Measurements from ENCODE around the gene GRIK1. TPM values are rescaled to one million over a fixed set of nuclear protein-coding genes. Genes with fewer than 3 reads are reported as not detected.

The GRIK1 gene
- total RNA-seq, 1 experiment from 2014 or later: 0.09 TPM

DNA sequence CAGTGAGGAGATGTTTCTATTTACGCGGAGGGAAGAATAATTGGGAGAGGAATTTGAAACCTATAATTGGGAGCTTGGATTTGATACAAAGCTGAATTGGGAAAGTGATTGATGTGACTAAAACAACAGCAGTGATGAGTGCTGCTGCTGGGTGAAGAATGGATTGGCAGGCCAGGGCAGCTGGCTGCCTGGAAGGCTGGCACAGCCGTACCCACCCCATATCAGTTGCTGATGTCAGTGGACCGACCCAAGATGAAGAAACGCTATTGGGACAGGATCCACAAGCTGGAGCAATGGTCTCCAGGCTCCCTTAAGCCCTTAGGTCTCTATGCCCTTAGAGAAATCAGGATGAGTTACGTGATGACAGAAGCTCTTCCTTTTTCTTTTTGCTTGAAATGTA is 47.4 kb downstream of the GRIK1 start (continued):
- TF ChIP-seq, protein P1, sequence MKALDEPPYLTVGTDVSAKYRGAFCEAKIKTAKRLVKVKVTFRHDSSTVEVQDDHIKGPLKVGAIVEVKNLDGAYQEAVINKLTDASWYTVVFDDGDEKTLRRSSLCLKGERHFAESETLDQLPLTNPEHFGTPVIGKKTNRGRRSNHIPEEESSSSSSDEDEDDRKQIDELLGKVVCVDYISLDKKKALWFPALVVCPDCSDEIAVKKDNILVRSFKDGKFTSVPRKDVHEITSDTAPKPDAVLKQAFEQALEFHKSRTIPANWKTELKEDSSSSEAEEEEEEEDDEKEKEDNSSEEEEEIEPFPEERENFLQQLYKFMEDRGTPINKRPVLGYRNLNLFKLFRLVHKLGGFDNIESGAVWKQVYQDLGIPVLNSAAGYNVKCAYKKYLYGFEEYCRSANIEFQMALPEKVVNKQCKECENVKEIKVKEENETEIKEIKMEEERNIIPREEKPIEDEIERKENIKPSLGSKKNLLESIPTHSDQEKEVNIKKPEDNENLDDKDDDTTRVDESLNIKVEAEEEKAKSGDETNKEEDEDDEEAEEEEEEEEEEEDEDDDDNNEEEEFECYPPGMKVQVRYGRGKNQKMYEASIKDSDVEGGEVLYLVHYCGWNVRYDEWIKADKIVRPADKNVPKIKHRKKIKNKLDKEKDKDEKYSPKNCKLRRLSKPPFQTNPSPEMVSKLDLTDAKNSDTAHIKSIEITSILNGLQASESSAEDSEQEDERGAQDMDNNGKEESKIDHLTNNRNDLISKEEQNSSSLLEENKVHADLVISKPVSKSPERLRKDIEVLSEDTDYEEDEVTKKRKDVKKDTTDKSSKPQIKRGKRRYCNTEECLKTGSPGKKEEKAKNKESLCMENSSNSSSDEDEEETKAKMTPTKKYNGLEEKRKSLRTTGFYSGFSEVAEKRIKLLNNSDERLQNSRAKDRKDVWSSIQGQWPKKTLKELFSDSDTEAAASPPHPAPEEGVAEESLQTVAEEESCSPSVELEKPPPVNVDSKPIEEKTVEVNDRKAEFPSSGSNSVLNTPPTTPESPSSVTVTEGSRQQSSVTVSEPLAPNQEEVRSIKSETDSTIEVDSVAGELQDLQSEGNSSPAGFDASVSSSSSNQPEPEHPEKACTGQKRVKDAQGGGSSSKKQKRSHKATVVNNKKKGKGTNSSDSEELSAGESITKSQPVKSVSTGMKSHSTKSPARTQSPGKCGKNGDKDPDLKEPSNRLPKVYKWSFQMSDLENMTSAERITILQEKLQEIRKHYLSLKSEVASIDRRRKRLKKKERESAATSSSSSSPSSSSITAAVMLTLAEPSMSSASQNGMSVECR (CRISPR knock-in tag; IDR thresholded peaks at IDR 0.05; ENCODE audit: borderline replicate concordance): no peak
- no peak for TF ChIP-seq IRF2 (CRISPR knock-in tag; IDR thresholded peaks at IDR 0.05; ENCODE audit: borderline replicate concordance, low read depth)
- TF ChIP-seq, protein P2, sequence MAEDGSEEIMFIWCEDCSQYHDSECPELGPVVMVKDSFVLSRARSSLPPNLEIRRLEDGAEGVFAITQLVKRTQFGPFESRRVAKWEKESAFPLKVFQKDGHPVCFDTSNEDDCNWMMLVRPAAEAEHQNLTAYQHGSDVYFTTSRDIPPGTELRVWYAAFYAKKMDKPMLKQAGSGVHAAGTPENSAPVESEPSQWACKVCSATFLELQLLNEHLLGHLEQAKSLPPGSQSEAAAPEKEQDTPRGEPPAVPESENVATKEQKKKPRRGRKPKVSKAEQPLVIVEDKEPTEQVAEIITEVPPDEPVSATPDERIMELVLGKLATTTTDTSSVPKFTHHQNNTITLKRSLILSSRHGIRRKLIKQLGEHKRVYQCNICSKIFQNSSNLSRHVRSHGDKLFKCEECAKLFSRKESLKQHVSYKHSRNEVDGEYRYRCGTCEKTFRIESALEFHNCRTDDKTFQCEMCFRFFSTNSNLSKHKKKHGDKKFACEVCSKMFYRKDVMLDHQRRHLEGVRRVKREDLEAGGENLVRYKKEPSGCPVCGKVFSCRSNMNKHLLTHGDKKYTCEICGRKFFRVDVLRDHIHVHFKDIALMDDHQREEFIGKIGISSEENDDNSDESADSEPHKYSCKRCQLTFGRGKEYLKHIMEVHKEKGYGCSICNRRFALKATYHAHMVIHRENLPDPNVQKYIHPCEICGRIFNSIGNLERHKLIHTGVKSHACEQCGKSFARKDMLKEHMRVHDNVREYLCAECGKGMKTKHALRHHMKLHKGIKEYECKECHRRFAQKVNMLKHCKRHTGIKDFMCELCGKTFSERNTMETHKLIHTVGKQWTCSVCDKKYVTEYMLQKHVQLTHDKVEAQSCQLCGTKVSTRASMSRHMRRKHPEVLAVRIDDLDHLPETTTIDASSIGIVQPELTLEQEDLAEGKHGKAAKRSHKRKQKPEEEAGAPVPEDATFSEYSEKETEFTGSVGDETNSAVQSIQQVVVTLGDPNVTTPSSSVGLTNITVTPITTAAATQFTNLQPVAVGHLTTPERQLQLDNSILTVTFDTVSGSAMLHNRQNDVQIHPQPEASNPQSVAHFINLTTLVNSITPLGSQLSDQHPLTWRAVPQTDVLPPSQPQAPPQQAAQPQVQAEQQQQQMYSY (CRISPR knock-in tag; IDR thresholded peaks at IDR 0.05): no peak
- no peak for TF ChIP-seq GRHL2 (CRISPR knock-in tag; IDR thresholded peaks at IDR 0.05; ENCODE audit: insufficient replicate concordance, severe bottlenecking)
- TF ChIP-seq, protein P3, sequence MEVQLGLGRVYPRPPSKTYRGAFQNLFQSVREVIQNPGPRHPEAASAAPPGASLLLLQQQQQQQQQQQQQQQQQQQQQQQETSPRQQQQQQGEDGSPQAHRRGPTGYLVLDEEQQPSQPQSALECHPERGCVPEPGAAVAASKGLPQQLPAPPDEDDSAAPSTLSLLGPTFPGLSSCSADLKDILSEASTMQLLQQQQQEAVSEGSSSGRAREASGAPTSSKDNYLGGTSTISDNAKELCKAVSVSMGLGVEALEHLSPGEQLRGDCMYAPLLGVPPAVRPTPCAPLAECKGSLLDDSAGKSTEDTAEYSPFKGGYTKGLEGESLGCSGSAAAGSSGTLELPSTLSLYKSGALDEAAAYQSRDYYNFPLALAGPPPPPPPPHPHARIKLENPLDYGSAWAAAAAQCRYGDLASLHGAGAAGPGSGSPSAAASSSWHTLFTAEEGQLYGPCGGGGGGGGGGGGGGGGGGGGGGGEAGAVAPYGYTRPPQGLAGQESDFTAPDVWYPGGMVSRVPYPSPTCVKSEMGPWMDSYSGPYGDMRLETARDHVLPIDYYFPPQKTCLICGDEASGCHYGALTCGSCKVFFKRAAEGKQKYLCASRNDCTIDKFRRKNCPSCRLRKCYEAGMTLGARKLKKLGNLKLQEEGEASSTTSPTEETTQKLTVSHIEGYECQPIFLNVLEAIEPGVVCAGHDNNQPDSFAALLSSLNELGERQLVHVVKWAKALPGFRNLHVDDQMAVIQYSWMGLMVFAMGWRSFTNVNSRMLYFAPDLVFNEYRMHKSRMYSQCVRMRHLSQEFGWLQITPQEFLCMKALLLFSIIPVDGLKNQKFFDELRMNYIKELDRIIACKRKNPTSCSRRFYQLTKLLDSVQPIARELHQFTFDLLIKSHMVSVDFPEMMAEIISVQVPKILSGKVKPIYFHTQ (CRISPR knock-in tag; IDR thresholded peaks at IDR 0.05): no peak
- TF ChIP-seq RORB (CRISPR knock-in tag; IDR thresholded peaks at IDR 0.05): no peak
- TF ChIP-seq PRRX2 (CRISPR knock-in tag; IDR thresholded peaks at IDR 0.05): no peak
- TF ChIP-seq CREB1 (CRISPR knock-in tag; IDR thresholded peaks at IDR 0.05): no peak
- TF ChIP-seq MXD4 (CRISPR knock-in tag; IDR thresholded peaks at IDR 0.05; ENCODE audit: borderline replicate concordance): no peak
- TF ChIP-seq, protein P4, sequence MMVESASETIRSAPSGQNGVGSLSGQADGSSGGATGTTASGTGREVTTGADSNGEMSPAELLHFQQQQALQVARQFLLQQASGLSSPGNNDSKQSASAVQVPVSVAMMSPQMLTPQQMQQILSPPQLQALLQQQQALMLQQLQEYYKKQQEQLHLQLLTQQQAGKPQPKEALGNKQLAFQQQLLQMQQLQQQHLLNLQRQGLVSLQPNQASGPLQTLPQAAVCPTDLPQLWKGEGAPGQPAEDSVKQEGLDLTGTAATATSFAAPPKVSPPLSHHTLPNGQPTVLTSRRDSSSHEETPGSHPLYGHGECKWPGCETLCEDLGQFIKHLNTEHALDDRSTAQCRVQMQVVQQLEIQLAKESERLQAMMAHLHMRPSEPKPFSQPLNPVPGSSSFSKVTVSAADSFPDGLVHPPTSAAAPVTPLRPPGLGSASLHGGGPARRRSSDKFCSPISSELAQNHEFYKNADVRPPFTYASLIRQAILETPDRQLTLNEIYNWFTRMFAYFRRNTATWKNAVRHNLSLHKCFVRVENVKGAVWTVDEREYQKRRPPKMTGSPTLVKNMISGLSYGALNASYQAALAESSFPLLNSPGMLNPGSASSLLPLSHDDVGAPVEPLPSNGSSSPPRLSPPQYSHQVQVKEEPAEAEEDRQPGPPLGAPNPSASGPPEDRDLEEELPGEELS (CRISPR knock-in tag; IDR thresholded peaks at IDR 0.05): no peak
- TF ChIP-seq, protein P5, sequence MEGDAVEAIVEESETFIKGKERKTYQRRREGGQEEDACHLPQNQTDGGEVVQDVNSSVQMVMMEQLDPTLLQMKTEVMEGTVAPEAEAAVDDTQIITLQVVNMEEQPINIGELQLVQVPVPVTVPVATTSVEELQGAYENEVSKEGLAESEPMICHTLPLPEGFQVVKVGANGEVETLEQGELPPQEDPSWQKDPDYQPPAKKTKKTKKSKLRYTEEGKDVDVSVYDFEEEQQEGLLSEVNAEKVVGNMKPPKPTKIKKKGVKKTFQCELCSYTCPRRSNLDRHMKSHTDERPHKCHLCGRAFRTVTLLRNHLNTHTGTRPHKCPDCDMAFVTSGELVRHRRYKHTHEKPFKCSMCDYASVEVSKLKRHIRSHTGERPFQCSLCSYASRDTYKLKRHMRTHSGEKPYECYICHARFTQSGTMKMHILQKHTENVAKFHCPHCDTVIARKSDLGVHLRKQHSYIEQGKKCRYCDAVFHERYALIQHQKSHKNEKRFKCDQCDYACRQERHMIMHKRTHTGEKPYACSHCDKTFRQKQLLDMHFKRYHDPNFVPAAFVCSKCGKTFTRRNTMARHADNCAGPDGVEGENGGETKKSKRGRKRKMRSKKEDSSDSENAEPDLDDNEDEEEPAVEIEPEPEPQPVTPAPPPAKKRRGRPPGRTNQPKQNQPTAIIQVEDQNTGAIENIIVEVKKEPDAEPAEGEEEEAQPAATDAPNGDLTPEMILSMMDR (IDR thresholded peaks at IDR 0.05): no peak

DNA sequence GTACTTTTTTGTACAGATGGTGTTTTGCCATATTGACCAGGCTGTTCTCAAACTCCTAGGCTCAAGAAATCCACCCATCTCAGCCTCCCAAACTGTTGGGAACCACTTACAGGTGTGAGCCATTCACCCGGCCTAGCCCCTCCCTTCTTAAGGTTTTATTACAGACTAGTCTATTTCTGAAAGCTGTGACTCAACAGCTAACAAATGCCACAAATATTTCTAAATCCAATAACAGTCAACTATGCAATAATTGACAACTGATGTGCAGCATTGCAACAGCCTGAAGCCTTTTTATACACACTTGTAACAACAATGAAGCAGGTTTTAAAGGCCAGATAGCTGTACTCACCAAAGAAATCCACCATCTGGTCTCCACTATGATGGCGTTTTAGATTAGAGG is 51.4 kb downstream of the GRIK1 start:
- no peaks in the 10 kb centered on the region for H3K36me3 Mint-ChIP-seq
- POLR2A ChIA-PET: no interaction called here
- H3K4me3 Mint-ChIP-seq: no peak overlapping the region
- CTCF ChIA-PET: no interaction called here
- H3K4me1 Mint-ChIP-seq: no peaks in the 10 kb centered on the region
- ATAC-seq (no peak), DNase-seq (ENCODE audit: low spot score) (no peak)
- no peak overlapping the region for H3K27ac Mint-ChIP-seq
- H3K27me3 Mint-ChIP-seq (ENCODE audit: low read depth): no peaks in the 10 kb centered on the region
- H3K9me3 Mint-ChIP-seq: no peaks in the 10 kb centered on the region
- no peak for TF ChIP-seq JUN (CRISPR knock-in tag; IDR thresholded peaks at IDR 0.05)
- TF ChIP-seq EMX1 (CRISPR knock-in tag; IDR thresholded peaks at IDR 0.05): no peak
- TF ChIP-seq, protein P6, sequence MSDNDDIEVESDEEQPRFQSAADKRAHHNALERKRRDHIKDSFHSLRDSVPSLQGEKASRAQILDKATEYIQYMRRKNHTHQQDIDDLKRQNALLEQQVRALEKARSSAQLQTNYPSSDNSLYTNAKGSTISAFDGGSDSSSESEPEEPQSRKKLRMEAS (CRISPR knock-in tag; IDR thresholded peaks at IDR 0.05): no peak
- TF ChIP-seq, protein P7, sequence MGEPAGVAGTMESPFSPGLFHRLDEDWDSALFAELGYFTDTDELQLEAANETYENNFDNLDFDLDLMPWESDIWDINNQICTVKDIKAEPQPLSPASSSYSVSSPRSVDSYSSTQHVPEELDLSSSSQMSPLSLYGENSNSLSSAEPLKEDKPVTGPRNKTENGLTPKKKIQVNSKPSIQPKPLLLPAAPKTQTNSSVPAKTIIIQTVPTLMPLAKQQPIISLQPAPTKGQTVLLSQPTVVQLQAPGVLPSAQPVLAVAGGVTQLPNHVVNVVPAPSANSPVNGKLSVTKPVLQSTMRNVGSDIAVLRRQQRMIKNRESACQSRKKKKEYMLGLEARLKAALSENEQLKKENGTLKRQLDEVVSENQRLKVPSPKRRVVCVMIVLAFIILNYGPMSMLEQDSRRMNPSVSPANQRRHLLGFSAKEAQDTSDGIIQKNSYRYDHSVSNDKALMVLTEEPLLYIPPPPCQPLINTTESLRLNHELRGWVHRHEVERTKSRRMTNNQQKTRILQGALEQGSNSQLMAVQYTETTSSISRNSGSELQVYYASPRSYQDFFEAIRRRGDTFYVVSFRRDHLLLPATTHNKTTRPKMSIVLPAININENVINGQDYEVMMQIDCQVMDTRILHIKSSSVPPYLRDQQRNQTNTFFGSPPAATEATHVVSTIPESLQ (CRISPR knock-in tag; IDR thresholded peaks at IDR 0.05): no peak
- TF ChIP-seq FOXJ3 (CRISPR knock-in tag; IDR thresholded peaks at IDR 0.05; ENCODE audit: borderline replicate concordance): no peak
- no peak for TF ChIP-seq IRF2 (CRISPR knock-in tag; IDR thresholded peaks at IDR 0.05; ENCODE audit: borderline replicate concordance, low read depth)
- no peak for TF ChIP-seq ELF4 (CRISPR knock-in tag; IDR thresholded peaks at IDR 0.05; ENCODE audit: low read depth)
- no peak for TF ChIP-seq NFATC4 (CRISPR knock-in tag; IDR thresholded peaks at IDR 0.05)
